Measurements from ENCODE around the gene MRPL23.
A peak's percentile ranks its signal among the peaks of the same experiment; 100 is the strongest.

The MRPL23 gene

DNA sequence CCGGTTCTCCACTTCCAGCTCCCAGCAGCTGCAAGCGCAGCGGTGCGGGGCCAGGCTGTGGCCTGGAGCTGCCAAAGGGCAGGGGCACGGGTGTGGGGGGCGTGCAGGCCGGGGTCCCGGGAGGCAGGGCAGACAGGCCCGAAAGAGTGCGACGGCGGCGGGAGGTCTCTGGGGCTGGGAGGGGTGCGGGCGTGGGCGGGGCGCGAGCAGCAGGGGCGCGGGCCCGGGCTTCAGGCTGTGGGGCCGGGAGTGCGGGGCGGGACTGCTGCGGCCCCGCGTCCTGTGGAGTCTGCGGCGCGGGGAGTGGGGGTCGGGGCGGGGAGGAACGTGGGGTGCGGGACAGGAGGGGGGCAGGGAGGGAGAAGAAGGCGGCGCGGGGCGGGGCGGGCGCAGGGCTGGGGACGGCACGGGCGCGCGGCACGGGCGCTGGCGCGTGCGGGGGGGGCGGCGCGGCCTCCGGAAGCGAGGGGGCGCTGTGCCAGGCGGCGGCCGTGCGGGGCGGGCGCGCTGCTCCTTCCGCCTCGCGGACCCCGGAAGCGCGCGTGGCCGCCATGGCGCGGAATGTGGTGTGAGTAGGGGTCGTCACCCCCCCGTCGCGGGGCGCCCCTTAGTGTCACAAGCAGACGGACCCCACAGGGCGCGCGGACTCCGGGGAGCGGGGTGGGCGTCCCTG lies at the start of gene MRPL23:
TSS of gene MRPL23 (plus strand) at position 521 of the 673 bp plus-strand sequence. CDS start at position 552, 31 bp downstream.
- no peak for FAIRE-seq

DNA sequence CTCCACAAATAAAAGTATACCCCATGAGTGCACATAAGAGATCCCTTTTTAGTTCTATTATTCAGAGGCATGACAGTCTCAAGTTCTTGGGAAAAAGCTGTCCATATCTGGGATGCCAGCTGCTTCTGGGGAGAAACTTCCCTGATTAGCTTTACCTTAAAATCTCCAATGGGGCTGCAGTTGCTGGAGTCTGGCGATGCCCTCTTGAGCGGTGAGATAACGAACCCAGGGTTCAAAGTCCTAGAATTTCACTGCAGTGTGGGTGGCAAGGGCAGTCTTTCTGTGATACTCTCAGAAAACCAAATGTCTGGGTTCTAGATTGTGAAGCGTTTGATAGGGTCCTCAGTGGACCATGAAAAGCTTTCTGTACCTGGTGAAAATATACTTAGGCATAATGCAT lies 48.0 kb upstream of the MRPL23 start:
- FAIRE-seq: no peak

DNA sequence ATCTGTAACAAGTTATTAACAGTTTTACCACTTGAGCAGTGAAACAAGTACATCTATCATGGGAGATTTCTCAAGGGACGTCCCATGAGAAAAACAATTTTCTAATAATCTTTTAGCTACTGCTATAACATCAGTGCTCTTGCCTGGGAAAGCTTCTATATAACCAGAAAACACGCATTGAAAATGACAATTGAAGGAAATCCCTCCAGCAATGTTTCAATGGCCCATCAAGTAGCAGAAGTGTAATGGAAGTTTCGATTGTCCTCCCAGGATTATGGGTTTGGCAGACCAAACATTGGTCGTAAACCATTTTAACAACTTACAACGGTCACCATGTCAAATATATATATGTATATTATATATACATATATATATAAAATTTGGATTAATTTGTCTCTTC lies 47.4 kb upstream of the MRPL23 start:
- no peak for FAIRE-seq

DNA sequence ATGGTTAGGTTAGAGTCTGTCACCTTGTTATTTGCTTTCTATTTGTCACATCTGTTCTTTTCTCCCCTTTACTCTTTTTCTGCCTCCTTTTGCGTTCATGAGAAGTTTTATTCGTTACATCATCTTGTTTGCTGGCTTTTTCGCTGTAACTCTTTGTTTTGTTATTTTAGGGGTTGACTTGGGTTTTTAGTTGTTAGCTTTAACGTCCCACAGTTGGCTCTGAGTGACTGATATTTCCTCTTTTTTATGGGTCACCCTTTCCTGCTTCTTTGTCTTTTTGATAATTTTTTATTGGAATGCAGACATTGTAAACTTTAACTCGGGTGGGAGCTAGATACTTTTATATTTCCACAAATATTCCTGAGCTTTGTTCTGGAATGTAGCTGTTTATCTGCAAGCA lies 41.0 kb upstream of the MRPL23 start:
- peak; percentile 22 for FAIRE-seq

DNA sequence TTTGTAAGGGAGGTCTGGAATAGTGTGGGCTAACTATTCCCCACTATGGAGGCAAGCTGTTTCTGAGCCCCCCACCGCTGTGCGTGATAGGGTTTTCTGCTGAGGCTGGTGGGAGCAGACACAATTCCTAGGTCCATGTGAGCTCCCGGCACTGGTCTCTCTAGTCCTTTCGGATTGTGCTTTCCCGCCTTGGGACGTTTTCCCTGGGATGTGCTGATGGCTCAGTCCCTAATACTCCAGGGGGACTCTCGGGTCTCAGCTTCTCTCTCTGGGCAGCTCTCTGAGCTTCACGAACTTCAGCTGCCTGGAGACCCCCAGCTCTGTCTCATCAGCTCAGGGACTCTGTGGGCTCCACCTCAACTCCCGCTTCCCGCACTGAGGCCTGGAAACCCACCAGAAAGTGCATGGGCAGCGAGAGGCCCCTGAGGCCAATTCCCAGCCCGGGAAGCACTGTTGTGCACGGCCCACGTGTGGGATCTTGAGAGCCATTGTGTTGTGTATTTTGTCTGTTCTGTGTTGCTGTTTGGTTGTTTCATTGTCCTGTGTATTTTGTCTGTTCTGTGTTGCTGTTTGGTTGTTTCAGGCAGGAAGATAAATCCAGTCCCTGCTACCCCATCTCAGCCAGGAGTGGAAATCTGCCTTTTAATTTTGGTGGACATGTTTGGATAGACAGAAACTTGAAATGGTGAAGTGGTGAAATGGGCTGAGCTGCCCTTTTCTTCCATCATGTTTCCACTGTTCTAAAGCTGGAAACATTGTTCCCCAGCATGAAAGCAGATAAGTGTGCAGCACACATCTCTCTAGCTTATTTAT lies 40.3 kb upstream of the MRPL23 start:
- FAIRE-seq: no peak

DNA sequence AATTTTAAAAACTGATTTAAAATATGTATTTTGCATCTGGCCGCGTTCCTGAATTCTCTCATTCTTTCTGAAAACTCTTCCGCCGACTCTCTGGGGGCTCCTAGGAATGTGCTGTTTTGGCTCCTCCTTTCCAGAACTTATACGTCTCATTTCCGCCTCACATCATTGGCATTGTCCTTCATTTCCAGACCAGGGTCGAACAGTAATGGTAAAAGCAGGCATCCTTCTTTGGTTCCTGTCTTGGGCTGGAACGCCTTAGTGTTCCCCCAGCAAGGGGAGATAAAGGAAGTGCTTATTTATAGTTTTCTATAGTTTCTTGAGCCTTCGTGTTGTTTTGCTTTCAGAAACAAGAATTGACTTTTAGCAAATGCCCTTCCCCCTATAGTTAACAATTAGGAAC lies 38.5 kb upstream of the MRPL23 start:
- peak; percentile 72 for FAIRE-seq

DNA sequence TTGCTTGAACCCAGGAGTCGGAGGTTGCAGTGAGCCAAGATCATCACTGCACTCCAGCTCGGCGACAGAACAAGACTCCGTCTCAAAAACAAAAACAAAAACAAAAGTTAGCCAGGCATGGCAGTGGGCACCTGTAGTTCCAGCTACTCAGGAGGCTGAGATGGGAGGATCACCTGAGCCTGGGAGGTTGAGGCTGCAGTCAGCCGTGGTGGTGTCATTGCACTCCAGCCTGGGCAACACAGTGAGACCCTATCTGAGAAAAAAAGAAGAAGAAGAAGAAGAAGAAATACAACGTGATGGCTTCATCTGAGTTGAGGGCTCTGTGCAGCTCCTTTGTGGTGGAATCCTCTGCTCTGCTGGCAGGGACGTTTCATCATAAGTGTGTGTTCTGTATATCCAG lies 37.6 kb upstream of the MRPL23 start:
- FAIRE-seq: no peak

DNA sequence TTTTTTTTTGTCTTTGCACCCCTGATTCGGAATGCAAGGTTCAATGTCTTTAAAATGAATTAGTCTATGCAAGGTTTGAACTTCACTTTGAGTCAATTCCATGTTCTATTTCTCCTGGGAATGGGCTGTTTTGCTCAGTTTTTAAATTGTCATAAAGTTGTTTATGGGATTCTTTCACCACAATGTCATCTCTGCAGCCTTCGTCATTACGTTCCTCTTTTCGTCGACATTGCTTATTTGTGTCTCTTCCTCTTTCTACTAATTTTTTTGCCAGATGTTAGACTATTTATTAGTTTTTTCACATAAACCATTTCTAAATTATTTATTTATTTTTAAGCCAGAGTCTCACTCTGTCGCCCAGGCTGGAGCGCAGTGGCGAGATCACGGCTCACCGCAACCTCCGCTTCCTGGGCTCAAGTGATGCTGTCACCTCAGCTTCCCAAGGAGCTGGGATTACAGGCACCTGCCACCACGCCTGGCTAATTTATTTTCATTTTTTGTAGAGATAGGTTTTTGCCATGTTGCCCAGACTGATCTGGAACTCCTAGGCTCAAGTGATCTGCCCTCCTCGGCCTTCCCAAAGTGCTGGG lies 34.7 kb upstream of the MRPL23 start:
- no peak for FAIRE-seq

DNA sequence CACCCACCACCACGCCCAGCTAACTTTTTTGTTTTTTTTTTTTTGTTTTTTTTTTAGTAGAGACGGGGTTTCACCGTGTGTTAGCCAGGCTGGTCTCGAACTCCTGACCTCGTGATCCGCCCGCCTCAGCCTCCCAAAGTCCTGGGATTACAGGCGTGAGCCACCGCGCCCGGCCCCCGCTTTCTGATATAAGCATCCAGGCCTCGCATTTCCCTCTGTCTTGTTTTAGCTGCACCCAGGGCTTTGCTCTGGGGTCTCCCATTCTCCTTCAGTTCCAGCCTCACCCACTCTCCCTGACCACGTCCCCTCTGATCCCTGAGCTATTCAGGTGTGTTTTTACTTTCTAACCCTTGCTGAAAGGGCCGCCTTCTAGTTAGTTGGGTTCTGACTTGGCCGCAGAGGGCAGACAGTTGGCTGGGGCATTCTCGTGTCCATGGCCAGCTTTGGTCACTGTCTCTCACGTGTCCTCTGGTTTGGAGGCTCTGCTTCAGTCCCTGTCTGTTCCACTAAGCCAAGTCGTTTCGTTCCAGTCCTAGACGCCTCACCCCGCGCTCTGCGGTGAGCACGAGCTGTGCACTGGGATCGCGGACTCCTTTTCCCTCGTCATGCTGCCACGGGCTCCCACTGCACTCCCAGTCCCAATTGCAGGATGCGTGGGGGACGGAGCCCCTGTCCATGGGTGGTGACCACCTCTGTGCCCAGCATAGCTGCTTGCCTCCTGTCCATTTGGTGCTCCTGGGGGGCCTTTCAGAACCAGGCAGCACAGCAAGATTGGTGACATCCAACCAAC lies 33.7 kb upstream of the MRPL23 start:
- FAIRE-seq: no peak

DNA sequence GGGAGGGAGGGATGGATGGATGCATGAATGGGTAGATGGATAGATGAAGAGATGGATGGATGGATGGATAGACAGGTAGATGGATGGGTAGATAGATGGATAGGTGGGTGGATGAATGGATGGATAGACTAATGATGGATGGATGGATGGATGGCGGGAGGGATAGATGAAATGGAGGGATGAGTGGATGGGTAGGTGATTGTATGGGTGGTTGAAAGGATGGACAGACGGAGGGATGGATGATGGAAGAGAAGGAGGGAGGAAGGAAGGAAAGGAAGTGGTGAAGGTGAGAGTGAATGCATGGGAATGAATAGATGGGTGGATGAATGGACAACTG lies 31.4 kb upstream of the MRPL23 start:
- FAIRE-seq: no peak

DNA sequence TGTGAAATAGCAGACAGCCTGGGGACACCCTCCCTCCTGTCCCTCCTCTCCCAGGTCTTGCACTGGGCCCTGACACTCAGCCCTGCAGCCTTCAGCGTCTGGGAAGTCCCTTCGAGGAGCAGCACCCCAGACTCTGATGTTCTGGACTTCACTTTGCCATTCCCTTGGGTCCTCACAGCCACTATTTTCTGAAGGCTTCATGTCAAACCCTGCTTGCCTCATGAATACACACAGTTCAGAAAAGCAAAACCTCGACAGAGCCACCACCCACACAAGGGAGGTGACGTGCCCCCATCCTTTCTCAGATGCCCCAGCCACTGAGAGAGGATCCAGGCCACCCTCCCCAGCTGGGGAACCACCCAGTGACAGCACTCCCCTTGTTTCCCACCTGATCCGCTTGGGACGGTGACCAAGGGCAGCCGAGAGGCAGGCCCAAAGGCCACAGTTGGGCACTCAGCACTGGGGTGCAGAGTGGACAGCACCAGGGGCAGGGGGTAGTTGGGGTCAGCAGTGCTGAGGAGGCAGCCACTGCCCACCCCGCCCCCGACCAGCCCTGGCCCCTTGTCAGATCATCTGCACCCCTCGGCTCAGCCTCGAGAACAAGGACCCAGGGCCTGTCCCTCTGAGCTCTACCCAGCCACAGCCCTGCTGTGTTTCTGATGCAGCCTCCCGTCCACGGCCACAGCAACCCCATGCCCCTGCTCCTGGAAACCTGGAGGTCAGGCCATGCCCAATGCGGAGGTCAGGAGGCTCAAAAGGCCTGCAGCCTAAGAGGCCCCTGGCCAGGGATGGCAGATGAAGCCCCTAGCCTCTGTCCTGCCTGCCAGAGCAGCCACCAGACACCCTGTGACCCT lies 30.8 kb upstream of the MRPL23 start:
- FAIRE-seq: no peak

DNA sequence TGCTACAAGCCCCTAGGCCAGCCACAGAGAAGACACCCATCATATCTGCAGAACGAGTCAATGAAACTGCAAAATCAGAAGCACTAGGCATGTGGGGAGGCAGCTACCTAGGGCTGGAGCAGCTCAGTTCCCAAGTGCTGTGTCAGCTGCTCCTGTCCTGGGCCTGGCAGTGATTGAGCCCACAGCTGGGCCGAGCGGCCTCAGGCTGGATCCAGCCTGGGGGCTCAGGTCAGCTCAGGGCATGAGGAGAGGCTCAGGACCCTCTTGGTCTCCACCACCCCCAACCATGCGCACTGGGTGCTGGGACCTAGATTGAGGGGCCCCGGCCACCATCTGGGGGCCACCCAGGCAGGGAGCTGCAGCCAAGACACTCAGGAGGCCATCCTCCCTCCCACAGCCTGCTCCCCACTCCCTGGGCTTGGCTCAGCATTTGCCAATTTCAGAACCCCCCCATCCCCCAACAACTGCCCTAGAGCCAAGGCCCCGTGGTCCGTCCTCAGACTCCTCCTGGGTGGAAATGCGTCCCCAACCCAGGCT lies 30.1 kb upstream of the MRPL23 start:
- no peak for FAIRE-seq

DNA sequence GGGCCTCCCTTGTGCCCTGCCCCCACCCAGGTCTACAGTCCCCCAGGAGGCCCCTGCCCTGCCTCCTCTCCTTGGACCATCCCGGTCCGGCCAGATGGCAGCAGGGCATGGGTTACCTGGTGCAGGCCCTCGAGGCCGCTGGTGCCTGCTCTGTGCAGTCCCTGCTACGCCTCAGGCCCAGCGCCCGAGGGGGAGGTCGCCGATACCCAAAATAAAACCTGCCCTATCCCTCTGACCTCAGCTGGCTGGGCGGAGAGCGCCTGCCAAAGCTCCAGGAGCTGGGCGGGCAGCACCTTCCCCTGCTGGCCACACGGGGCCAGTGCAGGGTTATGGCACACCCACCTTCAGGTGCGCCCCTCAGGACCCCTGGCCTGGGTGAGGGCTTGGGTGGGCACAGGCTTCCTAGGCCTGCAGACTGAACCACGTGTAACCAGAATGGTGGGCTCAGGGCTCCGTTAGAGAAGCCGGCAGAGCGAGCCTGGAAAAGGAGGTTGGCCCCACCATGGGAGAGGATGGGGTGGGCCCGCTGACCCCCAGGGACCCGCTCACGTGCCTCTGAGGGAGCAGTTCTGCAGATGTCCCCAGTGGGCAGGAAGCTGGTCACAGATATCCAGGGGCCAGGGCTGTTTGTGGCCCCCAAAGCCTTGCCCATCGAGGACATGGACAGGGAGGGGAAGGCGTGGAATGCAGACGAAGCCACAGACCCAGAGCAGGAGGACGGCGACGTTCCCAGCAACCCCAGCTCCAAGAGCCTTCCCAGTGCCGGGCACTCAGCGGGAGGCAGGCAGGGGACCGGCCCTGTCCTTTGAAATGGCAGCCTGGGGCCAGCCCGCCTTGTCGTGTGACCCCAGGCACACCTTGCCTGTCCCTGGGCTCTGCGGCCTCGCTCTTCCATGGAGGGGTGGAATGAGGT lies 29.4 kb upstream of the MRPL23 start:
- FAIRE-seq: no peak

DNA sequence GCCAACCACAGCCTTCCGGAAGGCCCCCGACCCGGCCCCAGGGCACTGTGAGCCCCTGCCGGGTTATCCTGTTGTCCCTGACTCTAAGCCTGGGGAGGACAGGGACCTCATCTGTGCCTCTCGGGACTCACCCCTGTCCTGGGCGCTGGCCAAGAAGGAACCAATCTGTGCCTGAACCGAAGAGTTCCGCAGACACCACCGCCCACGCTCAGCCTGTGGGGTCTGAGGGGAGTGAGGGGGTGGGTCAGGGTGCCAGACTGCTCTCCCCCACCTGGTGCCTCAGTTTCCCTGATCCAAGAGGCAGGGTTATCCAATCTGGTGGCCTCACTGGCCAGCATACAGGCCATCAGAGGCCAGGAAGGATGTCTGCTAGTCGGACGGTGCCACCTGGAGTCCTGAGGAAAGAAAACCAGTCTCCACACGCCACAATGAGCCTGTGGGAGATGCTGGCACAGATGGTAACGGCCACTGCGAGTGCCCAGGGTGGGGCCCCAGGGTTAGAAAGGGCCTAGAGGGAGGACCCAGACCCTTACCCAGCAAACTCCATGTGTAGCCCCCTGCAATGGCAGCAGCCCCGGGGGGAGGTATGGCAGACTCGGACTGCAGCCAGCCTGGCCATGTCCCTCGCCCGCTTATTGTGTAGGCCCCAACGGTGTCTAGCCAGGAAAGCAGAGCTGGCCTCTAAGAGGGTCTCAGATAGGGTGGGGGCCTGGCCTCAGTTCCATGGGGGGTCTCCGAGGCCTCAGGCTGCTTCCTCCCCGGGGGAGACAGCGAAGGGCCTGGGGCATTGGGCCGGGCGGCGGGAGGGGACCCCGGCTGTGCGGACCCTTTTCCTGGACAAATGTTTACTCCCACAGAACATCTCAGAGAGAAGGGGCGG lies 28.5 kb upstream of the MRPL23 start:
- FAIRE-seq: no peak

DNA sequence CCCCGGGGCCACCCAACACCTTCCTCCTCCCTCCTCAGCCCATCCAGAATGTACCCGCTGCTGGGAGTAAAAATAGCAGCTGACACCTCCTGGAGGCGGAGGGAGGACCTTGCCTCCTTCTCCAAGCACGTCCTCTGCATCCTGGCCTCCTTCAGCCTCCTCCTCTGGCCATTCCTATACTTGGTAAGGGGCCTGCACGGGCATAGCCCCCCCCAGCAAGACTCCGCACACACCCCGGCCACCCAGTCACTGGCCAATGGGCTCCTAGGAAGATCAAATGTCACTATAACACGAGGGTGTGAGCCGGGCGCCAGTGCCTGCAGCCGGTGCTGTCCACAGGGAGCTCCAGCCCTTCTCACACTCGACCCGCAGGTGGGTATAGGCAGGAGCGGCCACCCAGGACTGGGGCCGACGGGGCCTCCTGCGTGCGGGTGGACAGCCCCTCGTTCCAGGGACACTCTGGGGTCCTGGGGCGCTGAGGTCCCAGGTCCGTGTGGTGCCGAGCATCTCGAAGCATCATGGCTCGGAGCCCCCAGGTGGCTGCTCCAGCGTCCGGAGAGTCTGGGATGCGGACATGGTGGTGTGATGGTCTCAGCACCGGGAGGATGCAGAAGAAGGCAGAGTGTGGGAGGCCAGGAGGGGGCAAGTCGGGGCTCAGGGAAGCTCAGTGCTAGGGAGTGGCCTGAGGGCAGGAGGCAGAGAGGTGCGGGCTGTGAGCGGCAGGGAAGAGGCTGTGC lies 27.6 kb upstream of the MRPL23 start, which contains the start of gene TNNT3:
TSS of gene TNNT3 (plus strand) at position 313 of the 737 bp plus-strand sequence. CDS start 3,172 bp downstream, outside the sequence.
- no peak for FAIRE-seq

DNA sequence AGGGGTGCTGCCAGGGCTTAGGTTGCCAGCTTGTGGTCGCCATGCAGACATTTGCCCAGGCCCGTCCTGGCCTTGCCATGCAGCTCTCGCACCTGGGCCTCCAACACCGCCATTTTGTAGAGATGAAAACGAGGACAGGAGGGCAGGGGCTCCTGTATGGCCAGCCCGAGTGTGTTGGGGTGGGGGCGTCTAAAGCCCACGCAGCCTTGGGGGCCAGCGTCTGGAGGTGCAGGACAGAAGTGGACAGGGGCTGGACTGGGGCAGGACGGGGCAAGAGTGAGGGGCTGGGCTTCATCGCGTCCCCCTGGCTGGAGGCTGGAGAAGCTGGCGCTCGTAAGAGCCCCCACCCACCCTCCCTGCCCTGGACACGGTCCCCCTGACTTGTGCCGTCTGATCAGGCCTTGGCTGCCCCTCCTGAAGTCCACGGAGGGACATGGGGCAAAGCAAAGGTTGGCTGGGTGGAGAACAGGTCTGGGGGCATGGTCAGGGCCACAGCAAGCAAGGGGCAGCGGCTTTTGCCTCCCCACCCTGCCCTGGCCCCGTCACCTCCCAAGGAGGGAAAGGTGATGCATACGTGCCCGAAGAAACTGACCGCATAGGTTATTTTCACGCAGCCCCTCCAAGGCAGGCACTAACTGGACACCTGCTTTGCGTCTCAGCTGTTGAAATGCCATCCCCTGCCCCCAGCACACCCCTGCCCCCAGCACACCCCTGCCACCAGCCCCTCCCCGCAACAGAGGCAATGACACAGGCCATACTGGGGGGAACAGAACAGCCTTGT lies 26.8 kb upstream of the MRPL23 start:
- no peak for FAIRE-seq

DNA sequence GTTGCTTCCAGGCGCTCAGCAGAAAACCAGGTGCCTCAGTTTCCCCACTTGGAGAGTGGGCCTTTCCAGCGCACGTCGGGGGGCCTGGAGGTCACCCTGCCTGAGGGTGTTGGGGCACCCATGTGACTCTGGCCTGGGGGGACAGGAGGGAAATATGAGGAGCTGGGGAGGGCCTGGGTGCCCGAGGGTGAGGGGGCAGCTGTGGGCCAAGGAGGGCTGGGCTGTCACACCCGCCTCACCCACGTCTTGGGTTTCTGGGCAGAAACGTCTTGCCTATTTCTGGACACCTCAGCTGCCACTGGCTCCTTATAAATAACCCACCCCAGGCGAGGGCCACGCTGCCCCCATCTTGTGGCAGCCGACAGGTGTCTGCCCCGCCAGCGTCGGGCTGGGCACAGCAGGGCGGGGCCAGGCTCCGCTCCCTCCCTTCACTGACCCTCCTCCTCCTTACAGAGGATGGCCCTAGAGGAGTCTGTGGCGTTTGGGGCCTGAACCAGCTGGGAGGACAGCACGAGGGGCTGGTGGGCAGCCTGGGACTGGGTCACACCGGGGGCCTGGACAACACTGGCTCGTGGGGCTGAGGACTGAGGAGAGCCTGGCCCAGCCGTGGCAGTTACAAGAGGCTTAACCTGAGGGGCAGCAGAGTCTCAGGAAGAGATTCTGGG lies 26.1 kb upstream of the MRPL23 start:
- FAIRE-seq: no peak
